GM21390 (cell line): ENCODE results near the gene DRD2.

ENCODE experiments used
- ATAC-seq: cut with Tn5 transposase; IDR thresholded peaks from one replicate; pipeline ENCODE4 v1.9.1; 2021; ENCODE audit not compliant: unreplicated experiment

Gene DRD2

GRCh38 chr11:113487622-113488021, 12.4 kb upstream of the DRD2 start:
- ATAC-seq: no peak

- ATAC-seq: no peak
These were observed 9.0 kb upstream of the DRD2 start for GRCh38 chr11:113484223-113484622.

- ATAC-seq: no peak
These were observed 6.5 kb upstream of the DRD2 start for GRCh38 chr11:113481672-113482071.

GRCh38 chr11:113481226-113481625, 6.0 kb upstream of the DRD2 start:
- ATAC-seq: no peak

- no peak for ATAC-seq
These were observed 2.1 kb upstream of the DRD2 start for GRCh38 chr11:113477321-113477720.

- no peak for ATAC-seq
These were observed 1.4 kb upstream of the DRD2 start for GRCh38 chr11:113476553-113476952.

- ATAC-seq: no peak
These were observed 637 bp downstream of the DRD2 start for GRCh38 chr11:113474362-113475159.

- no peak for ATAC-seq
These were observed 1.2 kb downstream of the DRD2 start for GRCh38 chr11:113473983-113474361.

- ATAC-seq: no peak
These were observed 2.7 kb downstream of the DRD2 start for GRCh38 chr11:113472471-113472870.

- ATAC-seq: no peak
These were observed 5.0 kb downstream of the DRD2 start for GRCh38 chr11:113470233-113470632.

- ATAC-seq: no peak
These were observed 6.4 kb downstream of the DRD2 start for GRCh38 chr11:113468726-113469345.

GRCh38 chr11:113467545-113467944, 7.7 kb downstream of the DRD2 start:
- ATAC-seq: no peak

GRCh38 chr11:113465786-113466185, 9.4 kb downstream of the DRD2 start:
- no peak for ATAC-seq

- ATAC-seq: no peak
These were observed 10.8 kb downstream of the DRD2 start for GRCh38 chr11:113464416-113464815.

- no peak for ATAC-seq
These were observed 12.4 kb downstream of the DRD2 start for GRCh38 chr11:113462830-113463229.

GRCh38 chr11:113461639-113462038, 13.6 kb downstream of the DRD2 start:
- ATAC-seq: no peak

- no peak for ATAC-seq
These were observed 14.7 kb downstream of the DRD2 start for GRCh38 chr11:113460469-113460868.

- ATAC-seq: no peak
These were observed 17.0 kb downstream of the DRD2 start for GRCh38 chr11:113458189-113458588.

GRCh38 chr11:113457784-113458183, 17.4 kb downstream of the DRD2 start:
- ATAC-seq: no peak

- no peak for ATAC-seq
These were observed 20.7 kb downstream of the DRD2 start for GRCh38 chr11:113454455-113454854.

- ATAC-seq: no peak
These were observed 25.5 kb downstream of the DRD2 start for GRCh38 chr11:113449743-113450142.

- no peak for ATAC-seq
These were observed 26.9 kb downstream of the DRD2 start for GRCh38 chr11:113448316-113448677.
